HCT116 (cell line): ENCODE results near the gene YBX2.

Experiments used
- CTCF ChIP-seq, 3 experiments: fragments of 200-600 bp in 1 of 3; sonication (generic) in 1 of 3; IDR thresholded peaks in 2 of 3; conservative IDR thresholded peaks in 1 of 3; 2 replicates each; pipeline ENCODE4 v1.5.1; 2012 to 2017; ENCODE audit warnings: low read depth in 2 of 3, low read length in 2 of 3, antibody characterized with exemption in 1 of 3, borderline replicate concordance in 1 of 3, control low read depth in 1 of 3, mild to moderate bottlenecking in 1 of 3, mixed read lengths in 1 of 3, mixed run types in 1 of 3, moderate library complexity in 1 of 3; ENCODE audit not compliant: insufficient read depth in 1 of 3
- ELF1 ChIP-seq: IDR thresholded peaks from 2 replicates; pipeline ENCODE4 v1.6.1; 2012; ENCODE audit warnings: low read depth, borderline replicate concordance
- FOSL1 ChIP-seq: IDR thresholded peaks from 2 replicates; pipeline ENCODE4 v1.6.1; 2012; ENCODE audit warnings: low read depth
- MAX ChIP-seq: IDR thresholded peaks from 2 replicates; pipeline ENCODE4 v1.6.1; 2012
- POLR2A ChIP-seq: IDR thresholded peaks from 2 replicates; pipeline ENCODE4 v1.7.0; 2011; ENCODE audit warnings: borderline replicate concordance; ENCODE audit not compliant: insufficient read depth, insufficient read length; ENCODE audit errors: extremely low read depth
- RAD21 ChIP-seq: IDR thresholded peaks from 2 replicates; pipeline ENCODE4 v1.6.1; 2012; ENCODE audit warnings: low read depth, mild to moderate bottlenecking
- YY1 ChIP-seq: IDR thresholded peaks from 2 replicates; pipeline ENCODE4 v1.6.1; 2011; ENCODE audit warnings: low read length, low read depth, moderate library complexity, mild to moderate bottlenecking; ENCODE audit not compliant: insufficient replicate concordance; ENCODE audit errors: extremely low read depth

GRCh38 chr17:7243453-7243729 is 51.0 kb downstream of the YBX2 start:
- TF ChIP-seq POLR2A (no peak), FOSL1 (no peak), RAD21 (no peak), CTCF (IDR thresholded peaks at IDR 0.05 in 2 of 3, conservative IDR thresholded peaks at IDR 0.05 in 1 of 3; ENCODE audit: borderline replicate concordance in 1 of 3, insufficient read depth in 1 of 3, low read depth in 2 of 3, low read length in 2 of 3) (no peak), MAX (no peak), YY1 (no peak), ELF1 (no peak)
